ENCODE results near the gene PPP2R3B.

Gene PPP2R3B

GRCh38 chrX:292900-293897, 93.5 kb downstream of the PPP2R3B start:
- DNase-seq = no peak

DNA sequence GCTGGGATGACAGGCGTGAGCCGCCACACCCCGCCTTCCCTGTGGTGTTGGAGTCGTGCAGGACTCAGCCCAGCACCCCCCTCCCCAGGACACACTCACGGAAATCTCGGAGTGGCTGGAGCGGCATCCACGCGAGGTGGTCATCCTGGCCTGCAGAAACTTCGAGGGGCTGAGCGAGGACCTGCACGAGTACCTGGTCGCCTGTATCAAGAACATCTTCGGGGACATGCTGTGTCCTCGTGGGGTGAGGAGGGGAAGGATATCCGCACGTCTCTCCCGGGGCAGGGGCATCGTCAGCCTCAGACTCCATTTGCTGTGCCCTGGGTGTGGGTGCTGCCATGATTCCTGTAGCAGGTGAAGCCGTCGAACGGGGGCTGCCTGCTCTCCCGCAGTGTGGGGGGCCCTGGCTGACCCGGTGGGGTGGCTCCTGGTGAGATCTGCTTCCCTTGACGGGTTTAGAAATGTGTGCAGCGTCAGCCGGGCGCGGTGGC, 95.3 kb downstream of the PPP2R3B start:
- no peak for DNase-seq

- no peak for DNase-seq
These were observed 96.1 kb downstream of the PPP2R3B start for GRCh38 chrX:290476-291166.

GRCh38 chrX:288561-288991, 98.1 kb downstream of the PPP2R3B start:
- no peak for DNase-seq

DNA sequence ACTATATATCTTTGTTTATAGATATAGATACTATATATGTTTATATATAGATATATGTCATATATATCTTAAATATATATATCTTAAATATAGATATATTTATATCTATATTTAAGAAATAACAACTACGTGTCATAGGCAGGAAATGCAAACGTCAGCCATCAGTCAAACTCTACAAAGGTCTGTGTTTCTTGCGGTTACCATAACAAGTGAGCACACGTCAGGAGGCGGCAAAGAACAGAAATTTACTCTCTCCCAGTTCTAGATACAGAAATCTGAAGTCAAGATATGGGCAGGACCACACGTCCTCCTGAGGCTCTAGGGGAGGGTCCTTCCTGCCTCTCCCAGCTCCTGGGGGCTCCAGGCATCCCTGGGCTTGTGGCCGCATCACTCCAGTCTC, 99.0 kb downstream of the PPP2R3B start:
- no peak for DNase-seq

GRCh38 chrX:285076-285677, 101.5 kb downstream of the PPP2R3B start:
- DNase-seq = no peak

Data from CD4-positive, alpha-beta T cell treated with Interleukin-6 for 4 hours (primary cell).